Effector memory CD4-positive, alpha-beta T cell (primary cell): ENCODE results near the gene TMTC4.
A peak's percentile ranks its signal among the peaks of the same experiment; 100 is the strongest.

Source experiments
- DNase-seq, 3 donors: peaks; one replicate each; pipeline ENCODE4 v3.0.0-alpha.2; 2020
- H3K27ac ChIP-seq: 2 replicates; pipeline ENCODE4 v1.7.0; 2013; ENCODE audit warnings: mild to moderate bottlenecking, low read length, moderate library complexity; ENCODE audit not compliant: insufficient read depth, poor library complexity, severe bottlenecking
- H3K27me3 ChIP-seq: replicated peaks from 2 replicates; pipeline ENCODE4 v1.7.0; 2013; ENCODE audit warnings: mild to moderate bottlenecking, low read length; ENCODE audit not compliant: insufficient read depth, control insufficient read depth, poor library complexity, severe bottlenecking
- H3K36me3 ChIP-seq: 2 replicates; pipeline ENCODE4 v1.7.0; 2013; ENCODE audit warnings: mild to moderate bottlenecking, low read length, moderate library complexity; ENCODE audit not compliant: control insufficient read depth, insufficient read depth
- H3K4me1 ChIP-seq: 2 replicates; pipeline ENCODE4 v1.7.0; 2013; ENCODE audit warnings: low read length, mild to moderate bottlenecking; ENCODE audit not compliant: control insufficient read depth, insufficient read depth, poor library complexity, severe bottlenecking
- H3K4me3 ChIP-seq: 2 replicates; pipeline ENCODE4 v1.7.0; 2013; ENCODE audit warnings: low read length, low read depth, mild to moderate bottlenecking; ENCODE audit not compliant: insufficient read depth, poor library complexity, severe bottlenecking
- H3K9me3 ChIP-seq: 2 replicates; pipeline ENCODE4 v1.7.0; 2013; ENCODE audit warnings: mild to moderate bottlenecking, low read length, moderate library complexity; ENCODE audit not compliant: control insufficient read depth

The TMTC4 gene

DNA sequence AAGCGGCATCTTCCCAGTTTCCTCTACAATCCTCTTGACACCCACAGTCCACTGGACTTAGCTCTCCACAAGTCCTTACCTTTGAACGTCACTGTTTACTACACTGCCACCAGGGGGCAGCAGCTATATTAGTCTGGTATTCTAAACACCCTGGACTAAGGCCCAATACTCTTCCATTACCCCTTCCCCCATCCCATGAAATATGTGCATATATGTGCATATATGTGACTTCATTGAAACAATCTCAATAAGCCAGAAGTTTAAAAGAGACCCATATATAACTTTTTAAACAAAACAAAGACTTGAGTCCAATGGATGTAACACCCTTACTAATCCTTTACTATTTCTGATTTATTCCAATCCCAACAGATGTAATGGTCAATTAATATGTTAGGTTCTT is 101.5 kb downstream of the TMTC4 start:
- peak; percentile 32 to 61 (median 37) for DNase-seq
- Histone ChIP-seq H3K4me3 (no peak overlapping the region), H3K27me3 (no peaks in the 10 kb centered on the region), H3K4me1 (no peaks in the 10 kb centered on the region), H3K9me3 (no peaks in the 10 kb centered on the region), H3K36me3 (no peaks in the 10 kb centered on the region), H3K27ac (no peak overlapping the region)

GRCh38 chr13:100566543-100566942 is 108.1 kb downstream of the TMTC4 start:
- Histone ChIP-seq H3K4me3 (no peak overlapping the region), H3K27me3 (no peaks in the 10 kb centered on the region), H3K4me1 (no peaks in the 10 kb centered on the region), H3K27ac (no peak overlapping the region), H3K36me3 (no peaks in the 10 kb centered on the region), H3K9me3 (no peaks in the 10 kb centered on the region)
- DNase-seq, result no peak

DNA sequence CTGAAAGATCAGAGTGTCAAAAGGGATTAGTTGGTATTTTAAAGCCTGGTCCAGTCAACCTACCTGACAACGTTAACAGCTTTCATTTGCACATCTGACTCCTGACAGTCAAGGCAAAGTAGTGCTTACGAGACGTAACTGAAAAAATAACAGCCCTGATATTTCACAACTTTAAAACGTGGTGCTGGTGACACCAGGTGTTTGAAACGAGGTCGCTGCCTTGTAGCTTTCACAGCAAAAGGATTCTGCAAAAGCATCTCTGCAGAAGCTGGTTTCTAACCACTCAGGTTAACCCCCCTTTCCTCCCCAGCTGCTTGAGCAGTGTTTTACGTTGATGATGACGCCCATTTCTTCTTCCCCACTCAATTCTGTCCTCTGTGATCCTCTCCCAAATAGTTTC is 109.3 kb downstream of the TMTC4 start:
- Histone ChIP-seq H3K9me3 (no peaks in the 10 kb centered on the region), H3K27me3 (no peaks in the 10 kb centered on the region), H3K4me1 (no peaks in the 10 kb centered on the region), H3K36me3 (no peaks in the 10 kb centered on the region), H3K27ac (no peak overlapping the region), H3K4me3 (no peak overlapping the region)
- DNase-seq, result no peak

- Histone ChIP-seq H3K4me1 (no peaks in the 10 kb centered on the region), H3K27ac (no peak overlapping the region), H3K4me3 (no peak overlapping the region), H3K9me3 (no peaks in the 10 kb centered on the region), H3K27me3 (no peaks in the 10 kb centered on the region), H3K36me3 (no peaks in the 10 kb centered on the region)
- no peak for DNase-seq
Observed at GRCh38 chr13:100564444-100565223, 110.0 kb downstream of the TMTC4 start.

GRCh38 chr13:100563779-100564178 is 110.8 kb downstream of the TMTC4 start:
- Histone ChIP-seq H3K36me3 (no peaks in the 10 kb centered on the region), H3K9me3 (no peaks in the 10 kb centered on the region), H3K4me1 (no peaks in the 10 kb centered on the region), H3K27ac (no peak overlapping the region), H3K4me3 (no peak overlapping the region), H3K27me3 (no peaks in the 10 kb centered on the region)
- DNase-seq, result no peak

- H3K4me3 ChIP-seq, result no peak overlapping the region
- DNase-seq, result no peak
Observed at GRCh38 chr13:100561599-100562204, 112.9 kb downstream of the TMTC4 start.

DNA sequence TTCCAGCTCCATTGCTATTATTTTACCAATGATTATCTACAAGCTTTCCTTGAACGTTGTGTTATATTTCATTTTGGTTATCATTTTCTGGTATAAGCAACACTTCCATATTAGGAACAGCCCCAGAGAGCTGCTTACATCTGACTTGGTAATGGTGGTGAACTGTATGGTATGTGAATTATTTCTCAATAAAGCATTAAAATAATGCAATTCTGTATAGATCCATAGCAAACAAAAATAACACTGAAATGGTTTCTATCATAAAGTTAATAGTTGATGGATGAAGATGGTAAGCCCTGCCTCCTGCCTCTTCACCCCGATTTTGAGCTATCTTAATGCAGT is 113.5 kb downstream of the TMTC4 start:
- no peak overlapping the region for H3K27ac ChIP-seq
- no peaks in the 10 kb centered on the region for H3K9me3 ChIP-seq
- no peak overlapping the region for H3K4me3 ChIP-seq
- H3K36me3 ChIP-seq, result no peaks in the 10 kb centered on the region
- no peak for DNase-seq
- no peaks in the 10 kb centered on the region for H3K27me3 ChIP-seq
- no peaks in the 10 kb centered on the region for H3K4me1 ChIP-seq

More at GRCh38 chr13:100561599-100562204, 112.9 kb downstream of the TMTC4 start:
- H3K36me3 ChIP-seq, result no peaks in the 10 kb centered on the region
- H3K27me3 ChIP-seq, result no peaks in the 10 kb centered on the region
- H3K4me1 ChIP-seq, result no peaks in the 10 kb centered on the region
- H3K9me3 ChIP-seq, result no peaks in the 10 kb centered on the region
- H3K27ac ChIP-seq, result no peak overlapping the region

DNA sequence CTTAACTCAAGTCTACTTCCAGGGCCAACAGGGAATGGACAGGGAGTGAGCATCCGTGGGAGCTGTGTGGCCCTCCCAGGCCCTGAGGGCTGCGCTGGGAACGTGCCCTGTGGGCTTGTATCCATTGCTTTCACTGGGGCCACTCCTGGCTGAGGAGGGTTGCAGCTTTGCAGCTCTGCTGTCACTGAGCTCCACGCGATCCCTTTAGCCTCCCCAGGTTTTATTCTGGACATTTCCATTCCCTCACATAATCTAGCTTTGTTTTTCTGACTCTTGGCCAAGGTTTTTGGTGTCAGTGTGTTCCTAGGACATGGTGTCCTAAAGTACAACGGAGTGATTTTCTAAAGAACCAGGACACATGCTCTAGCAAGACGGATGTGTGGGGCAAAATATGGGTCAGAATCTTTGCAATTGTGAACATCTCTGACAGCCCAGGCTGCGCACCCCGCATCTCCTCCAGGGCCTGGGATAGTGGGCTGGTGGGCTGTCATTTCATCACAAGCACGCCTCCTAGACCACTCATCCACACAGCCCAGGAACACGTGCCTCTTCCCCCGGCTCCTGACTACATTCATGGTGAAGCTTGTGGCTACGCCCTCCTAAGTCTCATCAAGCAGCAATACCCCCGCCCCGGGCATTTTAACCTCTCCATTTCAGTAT is 114.0 kb downstream of the TMTC4 start:
- Histone ChIP-seq H3K36me3 (no peaks in the 10 kb centered on the region), H3K27ac (no peak overlapping the region), H3K4me3 (no peak overlapping the region), H3K4me1 (no peaks in the 10 kb centered on the region), H3K27me3 (no peaks in the 10 kb centered on the region), H3K9me3 (no peaks in the 10 kb centered on the region)
- no peak for DNase-seq

DNA sequence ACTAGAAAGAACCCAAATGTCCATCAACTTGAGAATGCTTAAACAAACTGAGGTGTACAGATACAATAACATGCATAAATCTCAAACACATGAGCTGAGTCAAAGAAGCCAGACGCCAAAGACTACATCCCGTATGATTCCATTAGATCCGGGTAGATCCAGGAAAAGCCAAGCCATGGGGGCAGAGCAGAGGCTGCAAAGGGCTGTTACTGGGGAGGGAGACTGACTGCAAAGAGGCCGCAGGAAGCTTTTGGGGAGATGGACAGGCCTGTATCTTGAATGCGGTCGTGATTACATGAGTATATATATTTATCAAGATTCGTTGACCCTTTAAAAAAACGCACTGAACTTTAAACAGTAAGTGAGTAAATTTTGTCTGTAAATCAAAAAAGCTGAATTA is 114.7 kb downstream of the TMTC4 start:
- DNase-seq, result no peak
- no peak overlapping the region for H3K27ac ChIP-seq
- no peaks in the 10 kb centered on the region for H3K36me3 ChIP-seq
- no peaks in the 10 kb centered on the region for H3K27me3 ChIP-seq
- H3K4me1 ChIP-seq, result no peaks in the 10 kb centered on the region
- no peaks in the 10 kb centered on the region for H3K9me3 ChIP-seq
- H3K4me3 ChIP-seq, result no peak overlapping the region
